Fibroblast of skin of back (primary cell): ENCODE data around the gene TTC1.
A peak's percentile ranks its signal among the peaks of the same experiment; 100 is the strongest.
"Not testable (repeated sequence)": the region's sequence is repeated elsewhere in the genome, so short reads cannot be mapped to it uniquely, and the experiment has no call there.

Experiments used
- DNase-seq: peaks from one replicate; pipeline ENCODE4 v3.0.0-alpha.2; 2013

The TTC1 gene

DNA sequence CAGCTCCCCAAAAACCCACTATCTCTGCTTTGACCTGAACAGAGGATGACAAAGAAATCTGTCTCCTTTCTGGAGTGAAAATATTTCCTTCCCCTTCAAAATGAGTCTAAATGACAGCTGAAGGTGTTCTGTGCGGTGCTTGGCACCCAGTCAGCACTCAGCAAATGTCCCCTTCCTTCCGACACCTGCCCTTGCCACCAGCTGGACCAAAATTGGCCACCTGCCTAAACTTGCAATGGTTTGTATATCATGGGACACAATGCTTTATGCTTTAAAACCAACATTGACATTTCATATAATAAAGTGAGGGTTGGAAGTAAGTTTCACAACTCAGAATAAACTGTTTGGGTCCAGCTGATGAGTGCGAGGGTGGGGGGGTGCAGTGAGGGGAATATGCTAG, 7.5 kb upstream of the TTC1 start:
- no peak for DNase-seq

DNA sequence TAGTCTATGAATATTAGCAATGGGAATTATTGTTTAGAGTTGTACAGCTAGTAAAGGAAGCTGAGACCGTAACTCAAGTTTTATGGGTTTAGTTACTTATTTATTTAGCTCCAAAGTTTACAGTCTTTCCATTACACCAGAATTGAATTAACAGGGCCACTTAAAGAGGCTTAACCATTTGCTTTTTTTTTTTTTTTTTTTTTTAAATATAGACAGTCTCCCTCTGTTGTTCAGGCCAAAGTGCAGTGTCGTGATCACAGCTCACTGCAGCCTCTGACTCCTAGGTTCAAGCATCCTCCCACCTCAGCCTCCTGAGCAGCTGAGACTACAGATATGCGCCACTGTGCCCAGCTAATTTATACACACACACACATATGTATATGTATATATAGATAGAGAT, 1.4 kb upstream of the TTC1 start:
- DNase-seq = no peak

DNA sequence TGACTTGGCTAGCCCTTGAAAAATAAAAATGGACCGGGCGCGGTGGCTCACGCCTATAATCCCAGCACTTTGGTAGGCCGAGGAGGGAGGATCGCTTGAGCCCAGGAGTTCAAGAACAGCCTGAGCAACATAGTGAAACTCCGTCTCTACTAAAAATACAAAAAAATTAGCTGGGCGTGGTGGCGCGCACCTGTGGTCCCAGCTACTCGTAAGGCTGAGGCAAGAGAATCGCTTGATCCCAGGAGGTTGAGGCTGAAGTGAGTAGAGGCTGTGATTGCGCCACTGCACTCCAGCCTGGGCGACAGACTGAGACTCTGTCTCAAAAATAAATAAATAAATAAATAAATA, 436 bp upstream of the TTC1 start:
- DNase-seq = not testable (repeated sequence)

DNA sequence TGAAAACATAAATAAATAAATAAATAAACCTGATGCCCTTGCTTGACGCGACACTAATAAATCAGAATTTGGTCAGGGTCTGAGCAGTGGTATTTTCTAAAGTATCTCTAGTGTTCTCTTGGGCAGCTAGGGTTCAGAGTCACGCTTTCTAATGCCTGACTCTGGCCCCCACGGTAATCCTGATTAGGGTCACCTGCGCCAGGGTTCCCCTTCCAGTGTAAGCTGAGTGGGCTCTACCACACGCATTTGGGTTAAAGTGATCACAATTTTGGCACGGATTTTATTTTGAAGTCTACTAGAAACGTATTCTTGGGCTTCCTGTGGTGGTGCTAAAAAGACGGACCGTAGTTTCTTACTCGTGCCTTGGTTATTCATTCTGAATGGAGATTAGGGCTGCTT, 651 bp downstream of the TTC1 start:
- DNase-seq = no peak

DNA sequence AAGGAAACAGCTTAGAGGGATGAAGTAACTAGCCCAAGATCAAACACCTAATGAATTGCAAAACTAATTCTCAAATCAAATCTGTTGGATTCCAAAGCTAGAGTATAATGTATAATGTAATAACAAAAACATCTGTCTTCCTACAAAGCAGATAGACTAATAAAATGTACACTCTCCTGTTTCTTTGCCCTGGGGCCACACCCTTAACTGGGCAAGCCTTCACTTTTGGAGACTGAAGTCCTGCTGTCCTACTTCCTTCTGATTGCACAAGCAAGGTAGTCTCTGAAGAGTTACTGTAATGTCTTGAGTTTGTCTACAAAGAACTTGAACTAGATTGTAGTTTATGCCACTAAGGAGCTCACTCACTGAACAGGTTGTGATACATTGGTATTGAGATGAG, 2.5 kb downstream of the TTC1 start:
- DNase-seq = no peak

DNA sequence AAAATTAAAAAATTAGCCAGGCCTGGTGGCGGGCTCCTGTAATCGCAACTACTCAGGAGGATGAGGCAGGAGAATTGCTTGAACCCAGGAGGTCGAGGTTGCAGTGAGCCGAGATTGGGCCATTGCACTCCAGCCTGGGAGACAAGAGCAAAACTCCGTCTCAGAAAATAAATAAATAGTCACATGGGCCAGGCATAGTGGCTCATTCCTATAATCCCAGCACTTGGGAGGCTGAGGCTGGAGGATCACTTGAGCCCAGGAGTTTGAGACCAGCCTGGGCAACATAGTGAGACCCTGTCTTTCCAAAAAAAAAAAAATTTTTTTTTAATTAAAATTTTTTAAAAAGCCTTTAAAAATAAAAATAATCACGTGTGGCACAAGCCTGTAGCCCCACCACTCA, 5.3 kb downstream of the TTC1 start:
- not testable (repeated sequence) for DNase-seq

DNA sequence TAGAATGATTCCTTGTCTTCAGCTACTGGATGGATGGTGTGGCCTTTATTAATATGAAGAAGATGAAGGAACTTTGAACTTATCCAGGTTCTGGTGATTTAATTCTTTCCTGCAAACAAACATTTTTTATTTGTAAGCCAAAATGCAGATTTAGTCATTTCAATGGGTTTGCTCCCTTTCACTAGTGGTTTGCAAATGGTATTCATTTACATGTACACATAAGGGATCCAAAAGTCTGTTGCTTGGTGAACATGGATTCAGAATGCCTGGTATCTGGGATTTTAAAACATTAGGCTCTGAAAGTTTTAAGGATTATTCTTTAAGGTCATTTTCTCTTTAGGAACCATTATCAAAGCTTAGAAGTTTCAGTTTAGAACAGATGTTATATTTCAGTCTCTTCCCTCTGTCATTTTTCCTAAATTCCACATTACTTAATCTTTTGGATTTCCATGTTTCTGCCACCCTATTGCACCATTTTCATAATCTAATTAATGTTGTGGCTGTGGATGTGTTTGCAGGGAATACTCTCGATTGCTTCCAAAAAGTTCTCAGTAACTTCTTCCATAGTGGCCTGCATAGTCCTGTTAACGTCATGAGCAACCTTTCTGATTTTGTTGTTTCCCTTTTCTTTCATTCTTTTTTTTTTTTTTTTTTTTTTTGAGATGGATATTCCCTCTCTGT, 10.1 kb downstream of the TTC1 start:
- no peak for DNase-seq

DNA sequence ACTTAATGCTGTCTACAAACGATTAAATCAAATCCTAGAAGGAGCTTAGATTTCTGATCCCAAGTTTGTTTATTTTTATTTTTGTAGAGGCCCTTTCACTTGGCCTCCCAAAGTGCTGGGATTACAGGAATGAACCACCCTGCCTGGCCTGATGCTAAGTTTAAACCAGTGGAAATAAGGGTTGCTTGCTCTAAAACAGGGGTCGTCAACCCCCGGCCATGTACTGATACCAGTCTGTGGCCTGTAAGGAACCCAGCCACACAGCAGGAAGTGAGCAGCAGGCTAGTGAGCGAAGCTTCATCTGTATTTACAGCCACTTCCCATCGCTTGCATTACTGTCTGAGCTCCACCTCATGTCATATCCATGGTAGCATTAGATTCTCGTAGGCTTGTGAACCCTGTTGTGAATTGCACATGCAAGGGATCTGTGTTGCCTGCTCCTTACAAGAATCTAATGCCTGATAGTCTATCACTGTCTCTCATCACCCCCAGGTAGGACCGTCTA, 11.4 kb downstream of the TTC1 start:
- DNase-seq = no peak

DNA sequence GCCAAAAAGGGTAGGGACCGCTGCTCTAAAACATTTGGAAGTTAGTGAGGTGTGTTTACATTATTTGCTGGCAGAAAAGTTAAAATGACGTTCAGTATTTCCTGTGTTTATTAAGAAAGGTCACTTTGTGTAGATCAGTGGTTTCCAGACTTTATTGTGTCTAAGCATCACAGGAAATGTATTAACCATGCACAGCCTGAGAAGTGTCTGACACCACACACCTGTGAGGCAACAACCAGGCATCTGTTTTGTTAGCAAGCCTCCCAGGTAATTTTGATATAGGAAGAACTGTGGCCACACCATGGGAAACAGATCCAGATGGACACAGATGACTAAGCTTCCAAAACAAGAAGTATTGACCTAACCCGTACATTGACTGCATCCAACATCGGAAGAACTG, 12.0 kb downstream of the TTC1 start:
- DNase-seq = no peak

DNA sequence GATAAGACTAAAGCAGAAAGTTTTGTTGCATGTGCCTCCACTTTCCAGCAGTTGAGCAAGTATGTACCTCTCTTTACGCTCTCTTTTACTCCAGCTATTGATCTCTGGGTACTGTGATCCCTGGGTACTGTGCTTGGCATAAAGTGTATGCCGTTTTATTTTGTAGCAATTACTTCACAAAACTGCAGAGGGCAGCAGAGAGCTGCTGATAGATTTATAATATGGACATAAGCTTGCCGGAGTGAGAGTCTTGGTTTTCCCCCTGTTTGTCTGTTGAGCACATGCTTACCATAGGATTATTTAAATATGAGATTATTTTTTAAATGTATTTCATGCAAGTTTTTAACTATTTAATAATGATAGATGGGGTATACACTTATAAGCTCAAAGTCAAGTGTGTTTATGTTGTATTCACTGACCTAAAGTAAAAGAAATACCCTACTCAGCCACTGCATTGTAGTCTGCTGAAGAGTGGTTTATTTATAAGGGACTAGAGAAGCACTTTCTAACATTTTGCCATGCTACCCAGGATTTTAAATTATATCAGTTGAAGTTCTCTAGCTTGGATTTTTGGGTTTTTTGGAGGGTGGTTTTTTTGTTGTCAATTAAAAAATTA, 13.0 kb downstream of the TTC1 start:
- DNase-seq = peak; percentile 62

DNA sequence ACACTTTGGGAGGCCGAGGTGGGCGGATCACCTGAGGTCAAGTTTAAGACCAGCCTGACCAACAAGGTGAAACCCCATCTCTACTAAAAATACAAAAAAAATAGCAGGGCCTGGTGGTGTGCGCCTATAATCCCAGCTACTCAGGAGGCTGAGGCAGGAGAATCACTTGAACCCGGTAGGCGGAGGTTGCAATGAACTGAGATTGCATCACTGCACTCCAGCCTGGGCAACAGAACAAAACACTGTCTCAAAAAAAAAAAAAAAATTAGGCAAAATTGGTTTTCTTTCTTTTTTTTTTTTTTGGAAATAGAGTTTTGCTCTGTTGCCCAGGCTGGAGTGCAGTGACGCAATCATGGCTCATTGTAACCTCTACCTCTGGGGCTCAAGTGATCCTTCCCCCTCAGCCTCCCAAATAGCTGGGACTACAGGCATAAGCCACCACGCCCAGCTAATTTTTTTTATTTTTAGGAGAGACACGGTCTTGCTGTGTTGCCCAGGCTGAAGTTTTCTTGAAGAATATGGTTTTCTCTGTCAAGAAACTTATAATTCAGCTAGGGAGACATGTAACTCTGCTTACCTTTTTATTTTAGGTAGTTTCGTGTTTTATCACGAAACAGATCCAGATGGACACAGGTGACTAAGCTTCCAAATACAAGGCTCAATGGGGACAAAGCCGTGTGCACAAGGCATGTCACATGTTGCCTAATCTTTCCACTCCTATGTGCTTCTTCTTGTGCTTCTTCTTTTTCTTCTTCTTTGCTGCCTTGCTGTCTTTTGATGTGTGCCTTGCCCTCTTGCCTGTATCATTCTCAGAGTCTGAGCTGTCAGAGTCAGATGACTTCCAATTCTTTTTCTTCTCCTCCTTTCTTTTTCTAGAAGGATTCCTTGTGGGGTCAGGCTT, 14.3 kb downstream of the TTC1 start:
- no peak for DNase-seq

DNA sequence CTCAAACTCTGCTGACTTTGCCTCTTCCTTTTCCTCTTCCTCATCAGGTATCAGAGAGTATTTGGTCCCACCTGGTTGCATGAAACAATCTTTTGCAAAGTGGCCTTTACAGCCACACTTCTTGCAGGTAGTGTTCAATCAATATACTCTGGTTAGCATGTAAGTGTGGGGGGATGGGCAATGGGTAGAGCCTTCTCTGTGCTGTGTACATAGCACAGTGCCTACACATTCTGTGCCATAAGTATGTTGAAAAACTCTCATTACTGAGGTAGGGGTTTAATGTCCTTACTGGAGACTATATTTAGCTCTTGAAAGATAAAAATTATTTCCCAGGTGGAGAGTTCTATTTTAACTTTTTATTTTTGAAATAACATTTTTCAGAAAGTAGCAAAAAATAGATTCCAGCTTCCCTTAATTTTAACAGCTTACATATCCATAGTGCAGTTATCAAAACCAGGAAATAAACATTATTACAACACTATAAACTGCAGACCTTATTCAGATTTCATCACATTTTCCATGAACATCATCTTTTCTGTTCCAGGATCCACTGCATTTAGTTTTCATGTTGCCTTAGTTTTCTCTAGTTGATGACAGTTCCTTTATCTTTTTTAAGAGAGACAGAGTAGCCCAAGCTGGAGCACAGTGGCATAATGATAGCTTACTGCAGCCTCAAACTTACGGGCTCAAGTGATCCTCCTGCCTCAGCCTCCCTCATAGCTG, 15.1 kb downstream of the TTC1 start:
- no peak for DNase-seq

DNA sequence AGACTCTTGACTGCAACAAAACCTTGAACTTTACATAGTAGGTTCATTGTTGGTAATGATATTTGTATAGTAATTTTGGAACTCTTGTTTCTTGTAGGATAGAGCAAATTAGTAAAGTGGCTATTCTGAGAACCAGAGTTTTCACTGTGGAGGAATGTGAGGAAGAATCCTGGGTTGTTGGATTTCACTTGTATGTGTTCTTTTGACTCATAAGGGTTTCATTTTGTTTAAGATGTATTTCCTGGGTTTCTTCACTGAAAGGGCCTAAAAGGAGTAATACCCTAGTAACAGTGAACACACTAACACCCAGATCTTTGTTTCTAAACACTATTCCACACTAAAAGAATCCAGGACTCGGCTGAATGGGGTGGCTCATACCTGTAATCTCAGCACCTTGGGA, 20.1 kb downstream of the TTC1 start:
- no peak for DNase-seq

DNA sequence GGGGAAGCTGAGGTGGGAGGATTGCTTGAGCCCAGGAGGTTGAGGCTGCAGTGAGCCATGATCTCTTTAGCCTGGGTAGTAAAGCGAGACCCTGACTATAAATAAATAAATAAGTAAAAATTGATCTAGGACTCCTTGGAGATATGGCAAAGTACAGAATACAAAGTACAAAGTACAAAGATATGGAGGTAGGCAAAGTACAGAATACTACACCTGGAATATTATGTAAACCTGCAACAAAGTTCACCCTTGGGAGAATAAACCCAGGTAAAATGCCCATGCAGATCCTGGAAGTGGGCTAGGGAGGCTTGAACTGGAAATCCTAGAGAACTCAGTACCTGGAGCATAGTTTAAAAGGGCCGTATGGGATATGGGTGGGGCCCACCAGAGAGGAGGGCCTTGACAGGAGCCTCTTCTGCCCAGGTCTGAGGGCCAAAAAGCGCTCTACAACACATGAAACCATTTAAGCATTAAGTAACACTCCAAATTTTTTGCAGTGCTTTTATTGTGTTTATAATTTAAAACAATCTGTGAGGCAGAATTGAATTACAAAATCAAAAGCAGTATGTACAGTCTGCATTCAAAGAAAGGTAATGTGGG, 20.7 kb downstream of the TTC1 start:
- DNase-seq = no peak

DNA sequence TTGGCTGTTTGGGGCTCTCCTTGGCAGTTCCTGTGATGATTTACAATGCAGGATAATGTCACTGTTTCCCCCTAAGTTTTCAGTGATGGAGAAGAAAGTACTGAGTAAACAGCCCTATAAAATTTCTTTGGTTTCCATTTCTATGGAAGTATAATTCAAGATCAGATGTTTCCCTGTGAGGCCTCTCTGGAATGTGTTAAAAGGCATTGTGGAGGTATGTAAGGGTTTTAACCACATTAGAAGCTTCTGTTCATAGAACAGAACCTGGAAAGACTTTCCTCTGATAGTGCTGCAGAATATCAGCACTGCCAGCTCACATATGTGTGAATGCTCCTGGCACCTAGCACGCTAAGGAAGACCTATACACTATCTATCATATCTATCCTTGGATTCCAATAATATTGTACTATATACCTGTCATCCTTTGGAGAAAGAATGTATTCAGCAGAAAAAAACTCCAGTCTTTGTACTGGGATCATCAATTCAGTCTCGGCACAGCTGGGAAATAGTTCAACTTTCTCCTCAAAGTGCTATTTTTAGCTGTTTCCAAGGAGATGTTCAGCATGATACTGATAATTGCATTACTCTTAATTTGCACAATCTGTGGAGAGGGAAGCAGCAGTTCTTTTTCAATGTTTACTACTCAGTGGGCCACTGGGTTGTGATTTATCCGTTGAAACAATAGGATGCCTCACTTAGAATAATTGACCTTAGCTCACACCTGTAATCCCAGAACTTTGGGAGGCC, 21.9 kb downstream of the TTC1 start:
- no peak for DNase-seq

DNA sequence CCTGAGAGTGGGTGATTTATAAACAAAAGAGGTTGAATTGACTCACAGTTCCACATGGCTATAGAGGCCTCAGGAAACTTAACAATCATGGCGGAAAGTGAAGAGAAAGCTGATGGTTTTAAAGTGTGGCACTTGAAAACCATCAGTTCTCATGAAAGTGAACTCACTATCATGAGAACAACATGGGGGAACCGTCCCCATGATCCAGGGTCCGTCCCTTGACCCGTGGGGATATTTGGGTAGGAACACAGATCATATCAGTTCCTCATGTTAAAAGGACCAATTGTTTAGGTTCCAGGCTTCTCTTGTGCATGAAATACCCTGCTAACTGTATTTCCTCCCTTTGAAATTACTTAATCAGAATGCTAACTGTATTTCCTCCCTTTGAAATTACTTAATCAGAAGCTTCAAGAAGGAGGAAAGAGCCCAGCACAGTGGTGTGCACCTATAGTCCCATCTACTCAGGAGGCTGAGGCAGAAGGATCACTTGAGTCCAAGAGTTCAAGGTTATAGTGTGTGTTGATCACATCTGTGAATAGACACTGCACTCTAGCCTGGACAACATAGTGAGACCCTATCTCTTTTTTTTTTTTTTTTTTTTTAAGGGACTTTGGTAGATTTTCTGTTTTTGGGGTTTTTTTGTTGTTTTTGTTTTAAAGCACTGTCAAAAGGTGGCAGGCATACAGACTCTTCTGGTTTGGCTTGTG, 24.8 kb downstream of the TTC1 start:
- DNase-seq = no peak

DNA sequence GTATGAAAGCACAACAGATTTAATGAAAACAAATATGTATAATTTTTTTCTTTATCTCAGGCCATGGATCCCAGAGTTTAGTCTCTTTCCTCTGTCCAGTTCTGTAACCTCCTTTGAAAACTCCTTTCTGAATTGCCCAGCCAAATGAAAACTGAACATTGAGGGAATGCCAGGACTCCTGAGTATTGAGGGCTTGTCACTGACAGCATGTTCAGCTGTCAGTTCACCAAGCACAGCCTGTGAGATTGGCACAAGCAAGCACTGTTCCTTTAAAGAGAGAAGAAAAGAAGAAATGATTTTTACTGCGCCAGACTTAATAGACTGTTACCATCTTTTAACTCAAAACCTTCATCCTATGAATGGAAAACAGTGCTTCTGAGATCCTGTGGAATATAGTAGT, 27.3 kb downstream of the TTC1 start:
- no peak for DNase-seq

DNA sequence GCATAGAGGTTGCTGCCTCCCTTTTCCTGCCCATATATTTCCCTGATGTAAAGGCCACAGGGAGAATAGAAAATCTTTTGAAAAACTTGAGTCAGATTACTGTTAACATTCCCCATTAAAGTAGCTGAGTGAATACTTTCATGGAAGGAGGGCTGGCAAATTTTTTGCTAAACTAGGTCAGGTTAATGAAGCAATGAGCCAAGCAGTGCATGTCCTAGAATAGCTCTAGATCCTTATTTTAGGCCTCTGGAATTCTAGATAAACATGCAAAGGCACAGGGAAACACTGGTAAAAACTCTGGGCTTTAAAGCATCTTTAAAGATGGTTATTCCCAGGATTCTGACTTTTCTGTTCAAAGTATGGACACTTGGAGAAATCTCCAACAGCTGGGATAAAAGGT, 27.9 kb downstream of the TTC1 start:
- no peak for DNase-seq

DNA sequence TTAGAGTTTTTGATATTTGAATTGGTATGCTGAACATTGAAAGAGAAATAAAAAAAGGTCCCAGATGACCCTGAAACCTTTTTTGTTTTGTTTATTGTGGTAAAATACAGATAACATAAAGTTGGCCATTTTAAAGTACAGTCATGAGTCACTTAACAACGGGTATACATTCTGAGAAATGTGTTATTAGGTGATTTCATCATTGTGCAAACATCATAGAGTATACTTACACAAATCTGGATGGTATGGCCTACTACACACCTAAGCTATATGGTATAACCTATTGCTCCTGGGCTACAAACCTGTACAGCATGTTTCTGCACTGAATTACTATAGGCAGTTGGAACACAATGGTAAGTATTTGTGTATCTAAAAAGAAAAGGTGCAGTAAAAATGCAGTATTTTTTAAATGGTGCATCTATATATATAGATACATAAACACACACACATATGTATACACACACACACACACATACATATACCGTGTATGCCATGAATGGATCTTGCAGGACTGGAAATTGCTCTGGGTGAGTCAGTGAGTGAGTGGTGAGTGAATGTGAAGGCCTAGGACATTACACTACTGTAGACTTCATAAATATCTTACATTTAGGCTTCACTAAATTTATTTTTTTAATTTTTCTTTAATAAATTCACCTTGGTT, 31.0 kb downstream of the TTC1 start:
- DNase-seq = no peak

DNA sequence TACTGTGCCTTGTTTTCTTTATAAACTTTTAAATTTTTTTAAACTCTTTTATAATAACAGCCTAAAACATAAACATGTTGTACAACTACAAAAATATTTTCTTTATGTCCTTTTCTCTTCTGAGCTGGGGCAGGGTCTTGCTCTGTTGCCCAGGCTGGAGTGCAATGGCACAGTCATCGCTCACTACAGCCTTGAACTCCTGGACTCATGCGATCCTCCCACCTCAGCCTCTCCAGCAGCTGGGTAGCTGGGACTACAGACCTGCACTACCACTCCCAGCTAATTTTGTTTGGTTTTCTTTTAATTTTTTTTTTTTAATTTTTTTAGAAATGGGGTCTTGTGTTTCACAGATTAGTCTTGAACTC, 31.5 kb downstream of the TTC1 start:
- DNase-seq = no peak

DNA sequence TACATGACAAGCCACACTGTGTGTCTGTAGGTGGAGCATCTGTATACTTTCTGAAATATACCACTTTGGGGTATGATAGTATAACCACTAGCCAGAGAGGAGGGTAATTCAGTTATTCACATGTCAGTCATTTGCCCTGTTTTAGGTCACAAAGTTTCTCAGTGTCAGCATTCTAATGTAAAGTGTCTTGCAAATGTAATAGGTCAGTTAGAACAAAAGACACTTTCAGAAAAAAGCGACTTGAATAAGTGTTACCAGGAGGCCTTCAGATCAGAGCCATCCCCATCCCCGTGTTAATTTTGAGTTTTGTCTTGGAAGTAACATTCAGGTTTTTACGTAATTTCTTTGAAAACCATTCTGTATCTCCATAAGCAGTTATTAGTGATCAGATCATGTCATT, 33.7 kb downstream of the TTC1 start:
- DNase-seq = no peak
